Kasumi-1 (cell line): Measurements from ENCODE around the gene DTWD2.
"Not testable (repeated sequence)": the region's sequence is repeated elsewhere in the genome, so short reads cannot be mapped to it uniquely, and the experiment has no call there.

Source experiments
- DNase-seq, 2 experiments: peaks; one replicate each; lab custom pipeline; 2025; lab: John Stamatoyannopoulos, UW

DTWD2 gene

DNA sequence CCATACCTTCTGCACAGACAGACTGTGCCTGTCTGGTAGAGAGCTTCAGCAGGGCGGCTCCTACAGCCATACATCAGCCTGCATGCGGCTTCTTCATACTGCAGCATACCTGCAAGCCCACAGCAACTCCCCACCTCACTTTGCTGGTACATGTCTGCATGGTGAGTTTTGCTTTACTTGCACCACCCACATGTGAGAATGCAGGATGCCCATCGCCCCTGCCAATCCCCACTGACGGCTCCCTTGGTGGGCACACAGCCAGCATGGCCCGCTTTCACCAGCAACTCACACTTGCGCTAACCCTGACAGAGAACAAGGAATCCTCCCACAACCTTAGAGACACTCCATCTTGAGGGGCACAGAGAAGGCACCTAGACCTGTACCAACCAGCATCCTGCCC lies 114.9 kb downstream of the DTWD2 start:
- DNase-seq, result no peak

DNA sequence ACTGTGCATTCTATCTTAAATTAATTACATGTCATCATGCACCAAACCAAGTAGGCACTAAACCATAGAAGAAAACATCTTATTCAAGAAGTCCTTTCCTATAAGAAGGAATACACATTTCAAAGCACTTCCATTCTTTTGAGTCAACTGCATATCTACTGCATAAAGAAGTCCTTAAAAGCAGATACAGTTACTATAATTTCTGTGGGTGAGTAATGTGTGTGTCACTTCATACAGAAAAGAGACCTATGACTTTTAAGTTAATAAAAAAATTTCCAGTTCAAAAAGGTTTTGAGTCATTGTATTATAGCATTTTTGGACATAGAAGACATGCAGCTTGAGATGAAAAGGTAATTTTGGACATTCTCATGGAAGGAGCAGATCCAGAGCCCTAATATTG lies 125.0 kb downstream of the DTWD2 start:
- DNase-seq, result no peak

DNA sequence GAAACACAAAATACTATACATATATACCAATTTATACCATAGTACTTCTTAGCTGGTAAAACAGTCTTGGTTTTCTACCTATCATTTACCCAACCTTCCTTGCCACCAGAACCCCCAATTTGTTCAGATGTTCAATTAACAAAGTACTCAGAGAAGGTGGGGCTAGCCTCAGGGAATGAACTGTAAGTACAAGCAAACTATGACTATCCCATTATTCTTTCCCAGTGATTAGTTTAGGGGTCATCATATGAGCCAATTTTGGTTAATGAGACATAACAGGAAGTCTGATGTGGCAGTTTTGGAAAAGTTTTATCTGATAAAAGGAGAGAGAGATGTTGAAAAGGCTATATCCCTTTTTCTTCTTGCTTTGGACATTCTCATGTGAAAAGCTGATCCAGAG lies 125.8 kb downstream of the DTWD2 start:
- DNase-seq, result no peak

DNA sequence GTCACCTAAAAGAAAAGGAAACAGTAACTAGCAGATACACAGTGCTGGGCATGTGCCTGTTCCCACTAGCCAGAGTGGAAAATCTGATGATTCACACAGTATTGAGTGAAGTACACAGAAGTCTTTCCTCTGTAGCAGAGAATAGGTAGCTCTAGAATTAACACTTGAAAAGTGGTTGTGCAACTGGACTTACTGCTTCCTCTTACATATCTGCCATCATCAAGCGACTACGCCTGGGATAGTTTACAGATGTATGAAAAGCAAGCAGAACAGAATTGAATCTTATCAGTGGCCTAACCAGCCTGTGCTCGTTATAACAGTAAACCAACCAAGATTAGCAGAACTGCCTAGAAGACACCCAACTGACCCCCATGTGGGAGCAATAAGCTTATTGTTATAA lies 130.6 kb downstream of the DTWD2 start:
- DNase-seq, result peak; percentile 45 to 50

DNA sequence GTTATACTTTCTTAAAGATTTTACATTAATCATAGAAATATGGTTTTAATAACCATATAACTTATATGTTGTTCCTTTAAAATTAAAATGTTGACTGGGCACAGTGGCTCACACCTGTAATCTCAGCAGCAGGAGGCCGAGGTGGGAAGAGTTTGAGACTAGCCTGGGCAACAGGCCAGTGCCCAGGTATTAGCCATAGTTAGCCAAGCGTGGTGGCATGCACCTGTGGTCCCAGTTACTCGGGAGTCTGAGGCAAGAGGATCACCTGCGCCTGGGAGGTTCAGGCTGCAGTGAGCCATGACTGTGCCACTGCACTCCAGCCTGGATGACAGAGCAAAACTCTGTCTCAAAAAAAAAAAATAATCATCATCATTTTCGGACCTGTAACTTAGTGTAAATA lies 133.5 kb downstream of the DTWD2 start:
- DNase-seq, result no peak

DNA sequence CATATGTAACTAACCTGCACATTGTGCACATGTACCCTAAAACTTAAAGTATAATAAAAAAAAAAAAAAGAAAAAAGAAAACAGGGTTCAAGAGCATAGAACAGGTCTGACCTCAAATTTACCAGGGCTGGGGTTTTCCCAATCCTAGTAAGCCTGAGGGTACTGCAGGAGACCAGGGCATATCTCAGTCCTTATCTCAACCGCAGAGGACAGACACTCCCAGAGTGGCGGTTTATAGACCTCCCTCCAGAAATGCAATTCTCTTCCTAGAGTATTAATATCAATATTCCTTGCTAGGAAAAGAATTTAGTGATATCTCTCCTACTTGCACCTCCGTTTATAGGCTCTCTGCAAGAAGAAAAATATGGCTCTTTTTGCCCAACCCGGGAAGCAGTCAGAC lies 136.6 kb downstream of the DTWD2 start:
- not testable (repeated sequence) for DNase-seq

DNA sequence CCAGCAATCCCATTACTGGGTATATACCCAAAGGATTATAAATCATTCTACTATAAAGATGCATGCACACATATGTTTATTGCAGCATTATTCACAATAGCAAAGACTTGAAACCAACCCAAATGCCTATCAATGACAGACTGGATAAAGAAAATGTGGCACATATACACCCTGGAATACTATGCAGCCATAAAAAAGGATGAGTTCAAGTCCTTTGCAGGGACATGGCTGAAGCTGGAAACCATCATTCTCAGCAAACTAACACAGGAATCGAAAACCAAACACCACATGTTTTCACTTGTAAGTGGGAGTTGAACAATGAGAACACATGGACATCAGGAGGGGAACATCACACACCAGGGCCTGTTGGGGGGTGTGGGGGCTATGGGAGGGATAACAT lies 138.8 kb downstream of the DTWD2 start:
- not testable (repeated sequence) for DNase-seq

DNA sequence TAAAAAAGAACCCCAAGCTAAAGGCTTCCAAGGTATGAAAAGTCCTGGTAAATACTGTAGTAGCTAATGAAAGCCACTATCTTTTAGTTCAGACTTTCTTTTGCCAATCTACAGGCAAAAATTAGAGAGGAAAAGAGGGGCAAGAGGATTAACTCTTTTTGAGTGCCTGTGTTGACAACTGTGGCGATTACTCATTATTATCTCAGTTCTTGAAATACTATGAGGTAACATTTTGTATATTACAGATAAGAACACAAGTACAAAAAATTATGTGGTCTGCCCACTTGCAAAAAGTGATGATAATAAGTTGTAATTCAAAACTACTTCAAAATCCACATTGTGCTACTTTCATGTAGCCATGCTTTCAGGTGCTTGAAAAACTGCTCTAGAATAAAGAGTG lies 144.0 kb downstream of the DTWD2 start:
- DNase-seq, result no peak

DNA sequence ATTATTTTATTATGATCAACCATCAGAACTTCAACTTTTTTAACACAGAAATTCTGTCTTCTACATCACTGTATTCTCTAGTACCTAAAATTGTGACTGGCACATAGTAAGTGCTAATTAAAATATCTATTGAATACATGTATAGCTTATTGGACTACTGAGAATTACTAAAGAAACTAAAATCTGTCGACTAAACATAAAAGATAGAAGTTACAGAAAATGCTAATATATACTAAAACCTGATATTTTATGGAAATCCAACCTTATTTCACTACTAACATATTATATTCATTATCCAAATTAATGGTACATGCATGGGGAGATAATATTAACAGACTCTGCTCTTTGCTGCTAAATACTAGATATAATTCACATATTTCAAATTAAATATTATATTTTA lies 153.6 kb downstream of the DTWD2 start:
- DNase-seq, result no peak

DNA sequence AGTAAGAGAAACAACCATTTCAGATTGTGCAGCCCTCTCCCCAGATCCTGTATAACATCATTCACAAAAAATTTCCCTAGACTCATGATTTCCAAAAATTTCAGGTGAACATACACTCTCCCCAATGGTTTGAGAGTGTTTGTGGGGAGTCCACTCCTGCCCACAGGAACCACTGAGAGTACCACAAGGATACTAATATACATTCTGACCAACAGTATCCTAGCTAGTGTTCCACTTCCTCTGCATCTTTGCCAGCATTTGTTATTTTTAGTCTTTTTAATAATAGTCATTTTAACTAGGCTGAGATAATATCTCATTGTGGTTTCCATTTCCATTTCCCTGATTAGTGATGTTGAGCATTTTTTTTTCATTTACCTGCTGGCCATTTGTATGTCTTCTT lies 155.4 kb downstream of the DTWD2 start:
- DNase-seq, result no peak

DNA sequence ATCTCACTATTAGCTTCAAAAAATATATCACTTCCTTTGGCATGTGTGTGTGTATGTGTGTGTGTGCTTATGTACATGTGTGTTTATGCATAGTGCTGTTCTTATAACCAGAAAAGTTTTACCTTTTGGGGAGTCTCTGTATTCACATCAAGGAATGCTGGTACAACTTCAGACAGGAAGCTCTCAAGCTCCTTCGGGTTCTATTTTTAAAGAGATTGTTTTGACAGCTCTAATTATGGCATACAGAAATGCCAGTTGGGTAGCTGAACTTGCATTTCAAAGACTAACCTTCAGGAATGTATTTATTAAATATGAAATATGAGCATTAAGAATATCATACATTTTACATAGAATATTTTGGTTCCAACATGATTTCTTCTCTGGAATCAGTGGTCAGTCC lies 163.1 kb downstream of the DTWD2 start:
- no peak for DNase-seq

DNA sequence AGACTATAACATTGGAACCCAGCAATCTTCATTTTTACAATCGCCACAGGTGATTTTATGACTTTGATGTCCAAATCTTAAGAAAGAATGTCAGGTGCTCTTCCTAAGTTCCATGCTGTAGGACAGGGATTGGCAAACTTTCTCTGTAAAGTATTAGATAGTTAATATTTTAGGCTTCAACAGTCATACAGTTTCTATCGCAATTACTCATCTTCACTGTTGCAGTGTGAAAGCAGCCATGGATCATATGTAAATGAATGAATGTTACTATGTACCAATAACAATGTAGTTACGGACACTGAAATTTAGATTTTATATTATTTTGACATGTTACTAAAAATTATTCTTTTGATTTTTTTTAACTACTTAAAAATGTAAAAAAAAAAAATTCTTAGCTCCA lies 169.7 kb downstream of the DTWD2 start:
- no peak for DNase-seq

DNA sequence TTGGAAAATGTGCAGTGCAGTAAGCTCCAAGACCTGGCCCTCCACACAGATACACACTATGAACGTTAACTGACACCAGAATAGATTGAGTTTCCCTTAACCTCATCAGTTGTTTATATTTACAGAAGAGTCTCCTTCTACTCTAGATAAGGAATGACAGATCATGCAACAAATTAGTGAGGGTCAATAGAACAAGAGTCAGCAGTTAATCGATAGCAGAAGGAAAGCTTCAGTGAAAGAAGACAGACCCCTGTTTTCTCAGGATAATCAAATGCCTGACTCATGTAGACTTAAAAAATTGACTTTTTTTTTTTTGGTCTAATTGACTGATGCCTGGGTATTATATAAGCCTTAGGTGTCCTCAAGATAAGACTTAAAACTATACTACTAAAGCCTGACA lies 179.9 kb downstream of the DTWD2 start:
- no peak for DNase-seq

DNA sequence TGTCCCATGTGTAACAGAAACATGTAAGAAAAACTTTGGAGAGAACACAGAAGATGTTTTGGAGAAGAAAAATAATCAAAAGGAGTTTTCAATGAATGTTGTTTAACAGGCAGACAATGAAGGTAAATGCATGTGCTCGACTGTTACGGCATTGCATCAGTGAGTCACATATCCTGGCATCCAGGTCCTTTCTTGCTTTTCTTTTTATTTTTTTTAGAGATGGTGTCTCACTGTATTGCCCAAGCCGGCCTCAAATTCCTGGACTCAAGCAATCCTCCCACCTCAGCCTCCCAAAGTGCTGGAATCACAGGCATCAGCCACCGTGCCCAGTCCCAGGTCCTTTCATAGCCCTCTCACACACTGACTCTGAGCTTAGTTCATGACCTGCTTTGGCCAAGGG lies 181.8 kb downstream of the DTWD2 start:
- DNase-seq, result no peak

DNA sequence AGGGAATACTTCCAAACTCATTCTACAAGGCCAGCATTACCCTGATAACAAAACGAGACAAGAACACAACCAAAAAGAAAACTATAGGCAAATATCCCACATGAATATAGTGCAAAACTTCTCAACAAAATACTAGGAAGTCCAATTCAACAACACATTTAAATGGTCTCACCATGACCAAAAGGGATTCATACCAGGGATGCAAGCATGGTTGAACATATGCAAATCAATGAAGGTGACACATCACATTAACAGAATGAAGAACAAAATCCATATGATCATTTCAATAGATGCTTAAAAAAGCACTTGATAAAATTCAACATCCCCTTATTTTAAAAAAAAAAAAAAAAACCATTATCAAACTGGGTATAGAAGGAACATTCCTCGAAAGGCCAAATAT lies 186.0 kb downstream of the DTWD2 start:
- no peak for DNase-seq

DNA sequence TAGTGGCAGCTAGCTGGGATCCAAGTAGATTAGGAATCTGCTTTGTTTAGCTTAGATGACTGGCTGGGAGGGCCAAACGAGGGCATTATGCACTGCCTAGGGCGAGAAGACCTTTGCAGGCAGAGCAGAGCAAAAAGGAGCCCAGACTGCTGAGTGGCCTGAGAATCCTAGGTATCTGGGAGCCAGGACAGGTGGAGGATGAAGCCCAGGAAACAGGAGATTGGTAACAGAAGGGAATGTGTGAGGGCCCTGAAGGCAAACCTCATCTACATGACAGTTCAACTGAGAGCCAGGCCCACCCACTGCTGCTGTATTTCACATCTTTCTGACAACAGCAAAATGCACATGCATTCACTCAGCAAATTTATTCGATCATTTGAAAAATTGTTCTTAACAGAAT lies 192.3 kb downstream of the DTWD2 start:
- DNase-seq, result no peak

DNA sequence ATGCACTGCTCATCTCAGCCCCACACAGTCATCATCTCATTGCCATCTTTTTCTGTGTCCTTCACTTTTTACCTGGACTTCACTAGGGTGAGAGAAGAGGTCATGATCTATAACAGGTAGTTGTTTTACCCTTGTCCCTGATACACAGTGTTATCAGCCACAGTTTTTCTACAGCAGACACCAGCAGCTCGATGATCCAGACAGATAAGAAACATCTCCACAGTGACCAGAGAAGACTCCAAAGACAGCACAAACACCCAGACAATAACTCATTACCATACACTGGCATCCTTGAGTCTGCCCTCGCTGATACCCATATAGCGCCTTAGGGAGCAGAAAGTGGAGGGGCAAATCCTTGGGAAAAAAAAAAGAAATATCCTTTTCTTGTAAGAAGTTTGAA lies 194.1 kb downstream of the DTWD2 start:
- no peak for DNase-seq

DNA sequence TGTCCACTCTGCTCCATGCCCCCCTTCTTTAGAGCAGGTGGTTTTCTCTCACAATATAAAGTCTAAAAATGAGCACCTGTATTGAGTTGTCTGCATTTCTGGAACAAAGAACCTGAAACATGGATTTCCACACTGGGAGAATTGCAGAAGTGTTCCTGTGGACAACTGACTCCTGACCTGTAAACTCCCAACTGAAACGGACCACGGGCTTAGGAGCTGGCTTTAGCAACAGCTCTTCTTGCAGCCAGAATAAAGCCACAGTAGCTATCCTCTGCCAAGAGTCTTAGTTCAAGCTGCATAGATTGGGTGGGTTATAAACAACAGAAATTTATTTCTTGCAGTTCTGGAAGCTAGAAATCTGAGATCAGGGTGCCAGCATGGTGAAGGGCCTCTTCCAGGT lies 194.7 kb downstream of the DTWD2 start:
- DNase-seq, result no peak

DNA sequence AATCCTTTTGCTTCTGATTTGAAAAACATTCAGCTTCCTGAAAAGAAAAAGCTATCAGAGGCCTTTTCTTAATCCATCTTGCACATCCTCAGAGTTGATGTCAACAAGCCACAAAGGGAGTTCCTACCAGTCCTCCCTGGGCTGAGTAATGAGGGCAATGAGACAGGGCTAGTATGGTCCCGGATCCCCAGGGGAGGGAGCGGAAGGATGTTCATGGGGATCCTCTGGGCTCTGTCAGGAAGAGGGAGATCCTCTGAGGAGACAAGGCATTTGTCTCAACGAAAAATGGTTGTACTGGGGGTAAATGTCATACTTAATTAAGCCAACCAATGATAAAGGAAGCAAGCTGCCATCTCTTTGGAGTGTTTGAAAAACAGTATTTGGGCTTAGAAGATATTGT lies 195.3 kb downstream of the DTWD2 start:
- DNase-seq, result no peak

DNA sequence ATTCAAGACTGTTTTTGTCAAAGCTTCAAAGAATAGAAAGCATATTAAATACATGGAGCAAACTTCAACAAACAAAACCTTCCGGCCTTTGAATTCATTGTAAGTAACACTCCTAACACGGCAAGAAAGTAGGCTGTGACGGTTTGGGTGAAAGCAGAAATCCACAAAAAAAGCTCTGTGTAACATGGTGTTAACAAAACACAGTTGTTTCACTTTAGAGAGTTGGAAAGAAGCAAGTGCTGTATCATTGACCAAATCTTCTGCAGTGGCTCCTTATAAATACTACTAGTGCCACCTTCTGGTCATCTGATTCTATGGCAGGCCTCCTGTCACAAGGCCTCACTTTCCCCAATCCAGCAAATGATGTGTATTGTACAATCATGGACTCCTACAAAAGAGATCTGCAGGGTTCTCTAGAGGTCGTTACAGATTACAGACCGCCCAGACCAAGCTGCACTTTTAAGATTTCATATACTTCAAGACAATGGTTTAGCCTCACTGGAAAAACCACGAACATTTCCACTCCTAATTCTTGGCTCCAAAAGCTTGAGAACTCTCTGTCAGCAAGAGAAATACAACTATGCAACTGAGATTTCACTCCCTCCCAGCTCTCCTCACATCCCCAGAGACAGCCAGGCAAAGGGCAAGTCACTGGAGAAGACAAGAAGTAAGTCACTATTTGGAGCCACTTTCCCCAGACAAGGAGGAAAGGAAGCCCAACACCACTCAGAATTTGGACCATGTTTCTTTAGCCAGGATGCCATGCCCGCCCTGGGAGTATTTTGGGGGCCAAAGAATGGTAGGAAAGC lies 196.2 kb downstream of the DTWD2 start:
- peak; percentile 90 to 94 for DNase-seq

DNA sequence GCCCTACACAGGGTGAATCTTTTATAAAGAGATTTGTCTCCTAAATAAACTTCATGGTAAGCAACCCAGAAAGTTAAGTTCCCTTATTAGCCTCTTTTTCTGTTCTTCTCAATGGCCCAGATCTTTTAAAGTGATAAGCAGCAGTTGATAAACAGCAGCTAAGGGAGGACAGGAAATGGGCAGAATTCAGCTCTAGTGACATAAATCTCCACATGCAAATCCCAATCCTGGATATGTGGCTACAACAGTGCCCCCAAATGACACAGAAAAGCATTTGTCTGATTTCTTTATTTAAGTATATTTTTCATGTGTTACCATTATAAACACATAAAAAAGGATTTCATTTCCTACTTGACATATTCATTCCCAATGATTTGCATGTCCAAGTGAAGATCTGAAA lies 199.0 kb downstream of the DTWD2 start:
- DNase-seq, result peak in 1 of 2 experiments; percentile 3

DNA sequence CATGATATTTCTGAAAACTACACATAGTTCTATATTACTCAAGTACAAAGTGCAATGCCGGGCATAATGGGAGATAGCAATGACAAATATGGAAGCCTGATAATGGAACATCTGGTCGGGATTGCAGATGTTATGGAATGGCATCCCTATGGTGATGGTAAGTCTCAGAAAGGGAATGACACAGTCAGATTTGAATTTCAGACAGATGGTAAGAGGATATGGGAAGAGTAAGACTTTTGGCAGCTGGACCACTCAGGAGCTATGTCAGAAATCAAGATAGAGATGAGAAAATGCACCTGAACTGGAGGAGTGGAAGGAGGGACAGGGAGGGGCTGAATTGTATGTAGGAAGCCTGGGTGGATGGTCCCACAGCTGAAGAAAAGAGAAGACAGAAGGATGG lies 200.0 kb downstream of the DTWD2 start:
- no peak for DNase-seq
